Tibial nerve (tissue), 3 donors: ENCODE data around the gene SSC4D.

ENCODE experiments used
- EP300 ChIP-seq, 2 donors: sonication (generic); formaldehyde crosslinking; IDR thresholded peaks; one replicate each; pipeline ENCODE4 v1.6.1; 2017; ENCODE audit warnings: antibody characterized with exemption in 2 of 2, mild to moderate bottlenecking in 1 of 2
- POLR2A ChIP-seq, 2 donors: fragments of 450-650 bp; IDR thresholded peaks; one replicate each; pipeline ENCODE4 v1.6.1; 2017; ENCODE audit warnings: antibody characterized with exemption in 2 of 2, mild to moderate bottlenecking in 2 of 2, moderate library complexity in 2 of 2

GRCh38 chr7:76426246-76426645 lies 16.7 kb upstream of the SSC4D start:
- TF ChIP-seq EP300 (IDR thresholded peaks at IDR 0.05), result no peak
- TF ChIP-seq POLR2A (IDR thresholded peaks at IDR 0.05), result no peak
